Stimulated activated CD4-positive, alpha-beta T cell treated with anti-CD3 and anti-CD28 coated beads, TNF-alpha, amount 100 ng/mL, for 48 hours (primary cell): ENCODE measurements around the gene COL24A1.

Experiments
- DNase-seq, 3 donors: peaks; one replicate each; pipeline ENCODE4 v3.0.0-alpha.2; 2020; ENCODE audit warnings: low read depth in 3 of 3

COL24A1 gene

DNA sequence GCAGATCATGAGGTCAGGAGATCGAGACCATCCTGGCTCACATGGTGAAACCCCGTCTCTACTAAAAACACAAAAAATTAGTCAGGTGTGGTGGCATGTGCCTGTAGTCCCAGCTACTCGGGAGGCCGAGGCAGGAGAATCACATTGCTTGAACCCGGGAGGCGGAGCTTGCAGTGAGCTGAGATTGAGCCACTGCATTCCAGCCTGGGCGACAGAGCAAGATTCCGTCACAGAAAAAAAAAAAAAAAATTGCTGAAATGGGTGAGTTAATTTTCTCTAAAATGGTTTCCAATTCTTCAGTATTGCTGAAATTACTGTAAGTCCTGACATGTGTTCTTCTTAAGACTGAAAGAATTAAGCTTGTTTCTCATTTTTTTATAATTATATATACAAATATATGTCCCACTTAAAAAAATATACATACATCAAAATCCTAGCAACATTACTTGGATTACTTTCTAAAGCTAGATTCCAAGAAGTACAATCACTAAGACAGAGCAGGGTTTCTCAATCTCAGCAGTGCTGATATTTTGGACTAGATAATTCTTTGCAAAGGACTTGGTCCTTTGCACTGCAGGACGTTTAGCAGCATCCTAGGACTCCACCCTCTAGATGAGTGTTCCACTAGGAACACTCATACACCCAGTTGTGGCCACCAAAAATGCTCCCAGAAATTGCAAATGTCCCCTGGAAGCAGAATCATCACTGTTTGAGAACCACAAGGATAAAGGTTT, 473.1 kb downstream of the COL24A1 start:
- no peak for DNase-seq

DNA sequence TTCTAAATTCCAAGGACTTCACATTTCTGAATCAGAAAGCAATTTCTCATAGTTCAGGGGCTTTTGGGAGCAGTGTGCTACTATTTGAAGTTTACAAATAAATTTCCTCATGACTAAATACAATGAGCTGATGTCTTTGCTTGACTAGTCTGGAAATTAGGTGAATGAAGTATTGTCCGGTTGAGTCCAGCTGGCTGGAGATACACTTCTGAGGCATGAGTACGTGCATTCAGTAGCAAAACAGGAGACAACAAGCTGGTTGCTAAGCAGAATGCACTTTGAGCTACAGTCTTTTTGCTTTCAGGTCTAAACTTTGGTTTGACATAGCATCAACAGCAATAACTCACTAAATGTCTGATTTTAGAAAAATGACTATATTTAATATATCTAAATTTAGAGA, 475.5 kb downstream of the COL24A1 start:
- no peak for DNase-seq
